ENCODE data around the gene TAS2R60.

Gene TAS2R60

GRCh38 chr7:143447466-143447865 lies 4.2 kb downstream of the TAS2R60 start:
- no peak overlapping the region for H3K4me3 ChIP-seq (replicated peaks in 1 of 2; ENCODE audit: low read depth in 2 of 2, low read length in 2 of 2)
- no peak for TF ChIP-seq CTCF (IDR thresholded peaks at IDR 0.05; ENCODE audit: low read depth, low read length)
- no peak for DNase-seq (ENCODE audit: low read depth in 2 of 2)

GRCh38 chr7:143448429-143448828 lies 5.2 kb downstream of the TAS2R60 start:
- H3K4me3 ChIP-seq (replicated peaks in 1 of 2; ENCODE audit: low read depth in 2 of 2, low read length in 2 of 2), result no peak overlapping the region
- TF ChIP-seq CTCF (IDR thresholded peaks at IDR 0.05; ENCODE audit: low read depth, low read length), result no peak
- DNase-seq (ENCODE audit: low read depth in 2 of 2), result no peak

GRCh38 chr7:143449793-143450192 lies 6.5 kb downstream of the TAS2R60 start:
- DNase-seq (ENCODE audit: low read depth in 2 of 2), result no peak

DNA sequence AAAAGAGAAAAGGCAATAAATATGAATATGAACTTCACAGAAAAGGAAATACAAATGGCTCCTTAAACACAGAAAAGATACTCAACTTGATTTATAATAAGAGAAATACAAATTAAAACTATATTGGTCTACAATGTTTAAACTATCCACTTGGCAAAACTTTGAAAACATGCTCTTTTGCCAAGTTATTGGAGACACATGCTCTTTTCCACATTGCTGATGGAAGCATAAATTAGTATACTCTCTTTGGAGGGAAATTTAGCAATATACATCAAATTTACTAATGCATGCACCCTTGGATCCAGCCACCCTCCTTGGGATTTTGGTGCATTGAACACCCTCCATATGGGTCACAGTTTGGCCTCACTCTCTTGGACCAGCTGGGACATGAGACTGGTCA lies 7.9 kb downstream of the TAS2R60 start:
- no peak for DNase-seq (ENCODE audit: low read depth in 2 of 2)
- no peak for TF ChIP-seq CTCF (IDR thresholded peaks at IDR 0.05; ENCODE audit: low read depth, low read length)
- no peak overlapping the region for H3K4me3 ChIP-seq (replicated peaks in 1 of 2; ENCODE audit: low read depth in 2 of 2, low read length in 2 of 2)

More at GRCh38 chr7:143449793-143450192, 6.5 kb downstream of the TAS2R60 start:
- TF ChIP-seq CTCF (IDR thresholded peaks at IDR 0.05; ENCODE audit: low read depth, low read length), result no peak
- H3K4me3 ChIP-seq (replicated peaks in 1 of 2; ENCODE audit: low read depth in 2 of 2, low read length in 2 of 2), result no peak overlapping the region

DNA sequence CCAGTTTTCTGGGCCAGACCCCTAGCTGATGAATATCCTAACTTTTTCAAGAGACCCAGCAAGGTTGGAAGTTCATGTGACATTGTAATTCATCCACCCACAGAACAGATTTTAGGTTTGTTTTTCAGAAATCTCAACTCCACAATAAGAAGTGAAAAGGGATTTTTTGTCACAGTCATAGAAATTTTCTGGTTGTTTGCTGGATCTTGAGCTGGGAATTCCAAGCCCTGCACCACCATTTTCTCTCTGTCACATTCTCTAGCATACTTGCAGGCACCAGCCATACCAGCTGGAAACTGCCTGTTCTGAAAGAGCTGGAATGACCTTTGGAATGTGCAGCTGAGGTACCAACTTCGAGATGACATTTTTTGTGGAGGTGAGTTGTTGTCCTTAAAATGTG lies 8.5 kb downstream of the TAS2R60 start:
- no peak for TF ChIP-seq CTCF (IDR thresholded peaks at IDR 0.05; ENCODE audit: low read depth, low read length)
- no peak for DNase-seq (ENCODE audit: low read depth in 2 of 2)
- no peak overlapping the region for H3K4me3 ChIP-seq (replicated peaks in 1 of 2; ENCODE audit: low read depth in 2 of 2, low read length in 2 of 2)

GRCh38 chr7:143452495-143452894 lies 9.2 kb downstream of the TAS2R60 start:
- no peak overlapping the region for H3K4me3 ChIP-seq (replicated peaks in 1 of 2; ENCODE audit: low read depth in 2 of 2, low read length in 2 of 2)
- no peak for TF ChIP-seq CTCF (IDR thresholded peaks at IDR 0.05; ENCODE audit: low read depth, low read length)
- peak in 1 of 2 donors; percentile 16 for DNase-seq (ENCODE audit: low read depth in 2 of 2)

DNA sequence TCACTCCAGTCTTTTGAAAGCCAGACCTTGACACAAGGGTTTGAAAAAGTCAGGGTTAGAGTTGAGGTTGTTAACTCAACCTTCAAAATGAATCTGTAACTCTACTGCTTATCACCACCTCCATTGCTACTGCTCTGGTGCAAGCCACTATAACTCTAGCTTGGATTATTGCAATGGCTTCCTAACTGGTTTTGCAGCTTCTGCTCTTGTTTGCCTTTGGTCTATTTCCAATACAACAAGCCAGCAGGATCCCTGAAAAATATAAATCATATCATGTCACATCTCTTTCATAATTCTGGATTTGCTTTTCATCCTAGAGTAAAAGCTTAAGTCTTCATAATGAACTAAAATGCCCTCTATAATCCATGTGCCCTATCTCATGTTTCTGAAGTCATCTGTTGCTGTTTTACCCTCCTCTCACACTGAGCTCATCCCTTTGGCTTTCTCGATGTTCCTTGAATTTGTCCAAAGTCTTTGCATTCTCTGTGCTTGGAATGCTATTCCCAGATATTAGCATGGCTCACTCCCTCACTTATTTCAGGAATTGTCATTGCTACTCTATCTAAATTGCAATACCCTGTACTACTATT lies 10.9 kb downstream of the TAS2R60 start:
- no peak overlapping the region for H3K4me3 ChIP-seq (replicated peaks in 1 of 2; ENCODE audit: low read depth in 2 of 2, low read length in 2 of 2)
- no peak for TF ChIP-seq CTCF (IDR thresholded peaks at IDR 0.05; ENCODE audit: low read depth, low read length)
- no peak for DNase-seq (ENCODE audit: low read depth in 2 of 2)

Measured in cardiac fibroblast (primary cell).